DND-41 (cell line): Measurements from ENCODE around the gene MSH5.

ENCODE experiments used
- CTCF ChIP-seq: IDR thresholded peaks from 2 replicates; pipeline ENCODE4 v1.5.1; 2012; ENCODE audit warnings: borderline replicate concordance, low read length, moderate library complexity, mild to moderate bottlenecking; ENCODE audit not compliant: poor library complexity, severe bottlenecking; ENCODE audit errors: extremely low read depth
- EZH2 ChIP-seq: IDR thresholded peaks from 3 replicates; pipeline ENCODE4 v1.6.1; 2012; ENCODE audit warnings: borderline replicate concordance, low read depth, mild to moderate bottlenecking, moderate library complexity, low read length, inconsistent platforms; ENCODE audit not compliant: severe bottlenecking

GRCh38 chr6:31775184-31775583 is 35.4 kb downstream of the MSH5 start:
- no peak for TF ChIP-seq CTCF
- TF ChIP-seq EZH2, result no peak
